NCI-H2196 (cell line): ENCODE measurements around the gene HIRA.
"Not testable (repeated sequence)": the region's sequence is repeated elsewhere in the genome, so short reads cannot be mapped to it uniquely, and the experiment has no call there.

Source experiments
- DNase-seq: peaks from one replicate; lab custom pipeline; 2025; ENCODE audit not compliant: unreplicated experiment; lab: John Stamatoyannopoulos, UW

Gene HIRA

DNA sequence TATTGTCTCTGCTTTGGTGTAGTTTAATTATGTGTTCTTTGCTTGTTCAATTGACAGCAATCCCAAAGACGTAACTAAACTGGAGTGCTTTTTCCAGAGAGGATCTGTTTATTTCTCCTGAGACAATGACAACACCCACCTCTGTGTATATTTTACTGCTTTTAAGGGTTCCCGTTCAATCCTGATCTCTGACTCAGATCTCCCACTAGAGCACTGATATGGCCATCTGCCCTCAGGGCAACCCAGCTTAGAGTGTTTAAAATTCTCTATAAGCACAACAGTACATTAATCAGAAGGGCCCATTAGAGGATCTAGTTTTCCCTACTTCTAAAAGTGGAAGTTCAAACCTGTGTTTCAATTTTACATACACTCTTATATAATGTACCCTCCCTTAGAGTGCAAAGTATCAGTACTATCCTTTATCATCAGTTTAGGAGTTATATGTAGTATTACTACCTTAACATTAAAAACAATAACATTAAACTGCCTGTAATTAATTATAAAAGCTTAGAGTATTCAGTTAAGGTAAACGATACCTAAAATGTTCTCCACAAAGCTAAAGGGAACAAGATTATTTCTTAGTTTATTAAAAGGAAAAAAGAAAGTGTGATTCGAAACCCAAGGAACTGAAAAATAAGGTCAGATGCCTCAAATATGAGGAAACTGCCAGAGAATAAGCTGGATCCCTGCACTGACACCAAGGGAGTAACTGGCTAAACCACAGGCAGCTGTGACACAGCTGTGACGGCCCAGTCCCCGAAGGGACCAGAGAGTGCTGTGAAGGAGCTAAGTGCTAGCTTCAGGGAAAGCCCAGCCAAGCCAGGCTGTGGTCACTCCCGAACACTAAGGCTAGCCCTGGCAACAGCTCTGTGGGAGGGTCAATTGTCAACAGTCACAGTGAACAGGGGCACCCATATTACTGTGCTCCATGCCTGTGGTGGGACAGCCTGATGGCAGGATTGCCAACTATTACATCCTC, 32.2 kb upstream of the HIRA start:
- DNase-seq = no peak

DNA sequence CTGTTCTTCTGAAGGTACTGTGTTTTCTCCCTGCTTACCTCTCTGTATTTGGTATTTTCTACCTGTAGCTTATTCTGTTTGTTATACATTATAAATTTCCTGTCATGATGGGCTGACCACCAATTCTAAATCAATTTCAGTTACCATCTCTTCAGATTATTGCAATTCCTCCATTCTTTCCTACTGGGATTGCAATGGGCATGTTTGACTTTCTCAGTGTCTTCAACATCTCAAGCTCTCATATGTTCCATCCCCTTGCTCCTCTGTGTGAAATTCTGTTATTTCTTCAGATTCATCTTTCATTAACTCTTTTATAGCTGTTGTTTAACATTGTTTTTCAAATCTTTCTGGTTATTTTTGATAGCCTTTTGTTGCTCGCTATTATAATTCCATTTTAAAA, 31.5 kb upstream of the HIRA start:
- DNase-seq = no peak

DNA sequence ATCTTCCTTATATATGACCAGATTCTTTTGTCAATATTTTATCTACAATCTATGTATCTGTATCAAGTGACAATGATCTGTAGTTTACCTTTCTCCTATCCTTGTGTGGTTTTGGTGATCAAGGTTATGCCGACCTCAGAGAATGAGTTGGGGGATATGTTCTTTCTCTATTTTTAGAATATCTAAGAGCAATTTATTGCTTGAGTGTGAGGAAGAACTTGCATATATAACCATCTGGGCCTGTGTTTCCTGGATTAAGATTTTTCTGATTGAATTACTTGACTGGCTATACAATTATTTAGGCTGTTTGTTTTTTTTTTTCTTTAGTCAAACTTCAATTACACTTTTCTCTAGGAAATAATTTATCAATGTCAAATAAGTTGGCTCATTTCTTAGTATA, 30.0 kb upstream of the HIRA start:
- no peak for DNase-seq

DNA sequence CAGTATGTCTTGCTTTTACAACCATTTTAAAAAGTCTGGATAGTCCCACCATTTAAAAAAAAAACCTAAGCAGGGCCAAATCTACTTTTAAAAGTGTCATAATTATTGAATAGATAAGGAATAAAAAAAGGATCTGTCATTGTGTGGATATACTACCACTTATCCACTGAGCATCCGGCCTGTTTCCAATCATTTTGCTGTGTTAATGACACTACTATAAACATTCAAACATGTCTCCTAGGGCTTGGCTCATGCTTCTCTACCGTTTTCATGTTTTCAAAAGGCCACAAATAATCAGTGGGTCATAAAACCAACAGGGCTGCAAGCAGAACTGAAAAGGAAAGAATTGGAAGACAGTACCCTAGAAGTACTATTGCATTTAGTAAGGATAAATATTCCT, 28.5 kb upstream of the HIRA start:
- DNase-seq = no peak

DNA sequence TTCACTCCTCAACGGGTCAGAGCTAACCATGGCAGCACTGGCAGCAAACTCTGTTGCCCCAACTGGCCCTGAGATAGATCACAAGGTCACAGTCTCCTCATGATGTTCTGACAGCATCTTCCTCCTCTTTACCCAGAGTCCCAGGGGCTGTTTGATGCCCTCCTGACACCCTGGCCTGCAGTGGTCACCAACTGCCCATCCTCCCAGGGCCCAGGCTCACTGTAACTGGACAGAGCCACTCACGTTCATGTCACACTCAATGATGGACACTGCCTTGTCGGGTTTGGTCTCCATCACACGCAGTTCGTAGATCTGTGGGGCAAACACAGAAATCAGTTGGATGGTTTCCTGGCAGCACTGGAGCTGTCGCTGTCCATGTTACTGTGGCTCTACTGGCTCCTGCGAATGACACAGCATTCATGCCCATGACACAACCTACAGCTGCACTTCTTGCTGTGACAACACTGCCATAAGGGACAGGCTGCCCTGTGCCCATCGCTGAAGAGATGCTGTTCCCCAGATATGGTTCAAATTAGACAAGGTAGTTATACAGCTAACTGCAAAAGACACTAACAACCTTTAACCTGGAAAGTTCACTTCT, 26.4 kb upstream of the HIRA start:
- no peak for DNase-seq

DNA sequence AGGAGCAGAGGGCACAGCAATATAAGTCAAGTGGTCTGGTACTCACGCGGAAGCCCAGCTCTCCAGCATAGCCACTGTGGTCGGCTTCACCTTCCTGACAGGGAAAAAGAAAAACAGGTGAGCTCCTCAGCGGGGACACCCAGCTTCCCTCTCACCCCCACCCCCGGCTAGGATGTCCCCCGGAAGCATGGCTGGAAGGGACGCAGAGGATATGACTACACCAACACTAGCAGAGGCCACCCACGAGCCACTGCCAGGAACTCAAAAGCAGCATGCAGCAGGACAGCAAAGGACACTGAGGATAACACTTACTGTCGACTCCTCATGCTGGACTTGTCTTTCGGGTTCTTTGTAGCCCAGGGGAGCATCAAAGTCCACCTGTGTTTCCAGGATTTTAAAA, 25.0 kb upstream of the HIRA start:
- no peak for DNase-seq

DNA sequence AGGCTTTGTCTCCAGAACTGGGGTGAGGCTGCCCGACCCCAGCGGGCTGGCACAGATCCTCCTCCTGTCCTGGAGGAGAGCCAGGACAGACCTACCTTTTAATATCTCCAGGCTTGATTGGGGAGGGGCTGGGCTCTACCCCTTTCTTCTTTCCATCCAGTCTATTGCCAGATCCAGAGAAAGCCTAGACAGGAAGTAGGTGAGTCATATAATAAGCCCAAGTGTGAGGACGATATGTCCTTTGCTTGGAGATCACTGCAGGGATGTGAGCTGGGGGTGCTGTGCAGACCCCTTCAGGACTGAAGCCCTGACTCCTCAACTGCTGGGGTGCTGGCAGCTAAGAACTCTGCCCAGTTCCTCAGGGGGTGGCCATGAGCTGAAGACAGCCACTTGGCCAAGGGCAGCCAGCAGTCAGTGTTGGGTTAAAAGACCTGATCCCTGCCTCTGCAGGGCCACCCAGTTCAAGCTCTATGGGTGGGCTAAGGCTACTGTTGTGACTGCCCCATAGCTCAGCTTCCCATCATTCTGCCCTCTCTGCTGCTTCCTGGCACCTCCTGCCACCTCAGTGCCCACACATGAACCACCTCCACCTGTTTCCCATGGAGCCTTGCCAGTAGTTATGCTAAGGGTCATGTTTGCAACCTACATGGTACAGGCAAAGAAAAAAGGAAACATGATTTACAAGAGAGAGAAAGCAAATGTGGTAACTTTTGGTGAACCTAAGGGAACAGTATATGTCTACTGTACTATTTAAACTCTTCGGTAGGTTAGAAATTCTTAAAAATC, 24.2 kb upstream of the HIRA start:
- no peak for DNase-seq

DNA sequence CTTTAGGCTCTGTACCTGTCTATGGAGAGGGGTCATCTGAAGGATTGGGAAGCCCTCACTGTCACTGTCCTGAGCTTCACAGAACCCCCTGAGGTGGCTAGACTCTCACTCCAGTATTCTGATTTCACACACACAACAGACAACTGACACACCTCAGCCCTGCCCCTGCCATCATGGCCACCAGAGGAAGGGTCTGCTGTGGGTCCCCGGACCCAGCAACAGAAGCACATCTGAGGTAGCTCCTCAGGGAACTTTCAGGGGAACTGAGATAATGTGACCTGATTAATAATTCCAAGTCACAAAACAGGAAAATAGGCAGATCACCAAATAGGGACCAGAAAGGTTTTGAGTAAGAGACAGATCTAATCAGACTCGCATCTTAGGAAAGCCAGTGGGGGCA, 23.5 kb upstream of the HIRA start:
- DNase-seq = no peak

DNA sequence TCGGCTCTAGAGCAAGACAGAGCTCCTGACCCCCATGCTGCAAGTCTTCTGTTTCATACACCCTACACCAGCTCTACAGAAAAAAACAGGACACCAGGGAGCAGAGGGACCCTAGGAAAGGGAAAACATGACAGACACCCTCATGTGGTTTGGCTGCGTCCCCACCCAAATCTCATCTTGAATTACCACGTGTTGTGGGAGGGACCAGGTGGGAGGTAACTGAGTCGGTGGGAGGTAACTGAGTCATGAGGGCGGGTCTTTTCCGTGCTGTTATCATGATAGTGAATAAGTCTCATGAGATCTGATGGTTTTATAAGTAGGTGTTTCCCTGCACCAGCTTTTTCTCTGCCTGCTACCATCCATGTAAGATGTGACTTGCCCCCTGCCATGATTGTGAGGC, 22.6 kb upstream of the HIRA start:
- DNase-seq = no peak

DNA sequence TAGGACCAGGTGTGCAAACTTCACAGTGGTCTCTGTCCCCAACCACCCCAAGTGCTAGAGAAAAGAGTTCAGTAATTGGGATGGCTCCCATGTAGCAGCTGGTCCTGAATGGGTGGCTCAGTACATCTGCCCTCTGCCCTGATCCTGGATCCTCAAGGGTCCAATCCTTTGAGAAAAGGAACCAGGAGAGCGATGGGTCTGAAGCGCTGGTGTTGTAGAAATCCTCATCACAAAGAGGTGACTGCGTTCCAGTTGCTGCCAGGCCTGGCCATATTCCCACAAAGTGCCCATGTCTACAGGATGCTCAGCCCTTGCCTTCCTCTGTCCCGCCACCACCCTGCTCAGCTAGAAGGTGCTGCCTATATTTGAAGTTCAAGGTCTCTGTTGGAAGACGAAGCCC, 22.2 kb upstream of the HIRA start:
- DNase-seq = no peak

DNA sequence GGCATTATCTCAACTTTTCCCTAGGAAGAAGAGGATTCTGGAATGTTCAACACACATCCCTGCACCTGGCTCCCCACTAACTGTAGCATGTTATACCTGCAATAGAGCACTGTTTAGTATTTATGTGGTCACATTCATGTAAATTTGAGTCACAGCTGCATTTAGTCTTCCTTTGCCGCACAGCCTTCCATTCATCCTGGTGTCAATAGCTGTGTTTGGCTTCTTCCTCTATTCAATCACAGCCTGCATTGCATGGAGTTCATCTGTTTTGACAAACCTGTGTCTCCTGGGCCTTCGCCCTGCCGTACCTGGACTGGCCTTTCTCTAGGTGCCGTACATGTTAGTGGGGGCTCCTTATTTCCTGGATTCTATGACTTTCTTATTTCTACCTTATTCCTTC, 20.0 kb upstream of the HIRA start:
- no peak for DNase-seq

DNA sequence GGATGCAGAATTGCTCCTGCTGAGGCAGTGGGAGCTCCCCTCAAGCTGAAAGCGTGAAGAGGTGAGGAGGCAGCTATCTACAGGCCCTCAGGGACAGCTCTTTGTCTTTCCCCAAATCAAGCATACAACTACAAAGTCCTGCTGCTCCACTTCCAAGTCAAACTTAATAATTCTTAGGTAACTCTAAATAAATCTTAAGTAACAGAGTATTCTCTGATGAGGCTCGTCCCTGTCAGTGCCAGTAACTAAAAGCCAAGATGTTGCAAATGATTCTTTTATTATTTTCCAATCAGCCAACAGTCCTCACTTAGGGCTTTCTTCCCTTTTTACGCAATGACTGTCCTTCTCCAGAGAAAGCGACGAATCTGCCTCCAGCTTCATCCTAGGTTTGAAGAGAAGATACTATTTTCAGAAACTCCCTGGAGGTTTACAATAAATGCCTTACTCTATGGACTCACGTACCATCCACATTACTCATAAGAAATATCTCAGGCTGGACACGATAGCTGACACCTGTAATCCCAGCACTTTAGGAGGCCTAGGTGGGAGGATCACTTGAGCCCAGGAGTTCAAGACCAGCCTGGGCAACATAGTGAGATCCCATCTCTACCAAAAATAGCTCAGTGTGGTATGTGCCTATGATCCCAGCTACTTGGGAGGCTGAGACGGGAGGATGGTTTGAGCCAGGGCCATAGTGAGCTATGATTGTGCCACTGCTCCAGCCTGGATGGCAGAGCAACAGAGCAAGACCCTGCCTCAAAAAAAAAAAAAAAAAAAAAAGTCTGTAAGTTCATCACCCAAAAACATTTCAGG, 19.0 kb upstream of the HIRA start:
- no peak for DNase-seq

DNA sequence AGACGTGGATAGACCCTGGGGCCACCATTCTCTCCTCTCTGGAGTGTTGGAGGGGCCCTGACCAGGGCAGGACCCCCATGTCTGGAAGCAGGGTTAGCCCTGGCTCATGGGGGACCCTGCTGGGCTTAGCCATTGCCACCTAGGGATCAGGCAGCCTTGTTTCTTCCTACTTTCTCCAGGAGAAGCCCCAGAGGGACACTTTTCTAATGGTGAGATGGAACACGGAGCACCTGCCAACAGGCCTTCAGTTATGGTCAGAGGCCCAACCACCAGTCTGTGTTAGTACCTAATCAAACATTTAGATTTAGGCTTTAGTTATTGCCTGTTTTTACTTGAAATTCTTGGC, 17.9 kb upstream of the HIRA start:
- DNase-seq = no peak

DNA sequence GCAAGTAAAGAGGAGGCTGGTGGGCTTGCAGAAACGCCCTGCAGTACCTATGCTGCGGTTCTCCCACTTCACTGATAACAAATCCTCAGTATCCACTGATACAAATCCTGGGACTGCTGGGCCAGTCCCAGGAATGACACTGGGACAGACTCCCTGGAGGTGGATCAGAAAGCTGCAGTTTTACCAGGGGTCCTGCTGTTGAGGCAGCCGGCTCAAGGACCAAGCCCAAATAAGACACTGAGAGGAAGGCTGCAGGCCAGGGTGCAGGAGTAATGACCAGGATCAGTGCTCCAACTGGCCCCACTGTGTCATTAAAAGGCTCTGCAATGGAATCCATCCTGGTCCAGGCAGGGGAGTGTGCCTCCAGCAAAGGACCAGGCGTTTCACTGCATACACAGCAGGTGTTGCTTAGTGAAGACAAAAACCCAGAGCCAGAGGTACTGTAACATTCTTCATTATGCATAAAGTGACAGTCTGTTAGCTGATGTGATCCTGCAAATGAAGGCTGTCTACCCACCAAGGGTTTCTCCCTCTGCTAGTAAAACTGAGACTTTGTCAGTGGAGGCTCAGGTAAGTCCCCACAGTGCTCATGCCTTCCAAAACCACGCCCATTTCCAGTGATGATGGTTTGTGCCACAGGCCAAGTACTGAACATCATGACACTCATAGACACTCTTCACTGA, 17.3 kb upstream of the HIRA start:
- DNase-seq = no peak

DNA sequence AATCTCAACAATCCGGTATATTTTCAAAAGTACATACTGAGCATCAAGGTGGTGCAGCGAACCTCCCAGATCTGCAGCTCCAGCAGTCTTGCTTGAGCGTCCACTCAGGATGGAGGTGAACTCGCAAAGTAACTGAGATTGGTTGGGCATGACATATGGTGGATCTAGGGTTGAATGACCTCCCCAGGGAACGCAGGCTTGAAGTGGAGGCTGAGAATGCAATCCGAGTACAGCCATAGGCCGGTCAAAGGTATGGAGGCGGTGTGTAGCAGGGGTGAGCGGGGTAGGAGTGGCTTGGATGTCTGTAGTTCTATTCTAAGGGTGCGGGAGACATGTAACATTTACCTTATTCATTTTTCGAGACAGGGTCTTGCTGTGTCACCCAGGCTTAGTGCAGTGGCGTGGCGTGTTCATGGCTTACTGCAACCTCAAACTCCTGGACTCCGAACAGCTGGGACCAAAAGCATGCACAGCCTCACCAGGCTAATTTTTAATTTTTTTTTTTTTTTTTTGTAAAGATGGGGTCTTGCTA, 16.6 kb upstream of the HIRA start:
- peak; percentile 59 for DNase-seq

DNA sequence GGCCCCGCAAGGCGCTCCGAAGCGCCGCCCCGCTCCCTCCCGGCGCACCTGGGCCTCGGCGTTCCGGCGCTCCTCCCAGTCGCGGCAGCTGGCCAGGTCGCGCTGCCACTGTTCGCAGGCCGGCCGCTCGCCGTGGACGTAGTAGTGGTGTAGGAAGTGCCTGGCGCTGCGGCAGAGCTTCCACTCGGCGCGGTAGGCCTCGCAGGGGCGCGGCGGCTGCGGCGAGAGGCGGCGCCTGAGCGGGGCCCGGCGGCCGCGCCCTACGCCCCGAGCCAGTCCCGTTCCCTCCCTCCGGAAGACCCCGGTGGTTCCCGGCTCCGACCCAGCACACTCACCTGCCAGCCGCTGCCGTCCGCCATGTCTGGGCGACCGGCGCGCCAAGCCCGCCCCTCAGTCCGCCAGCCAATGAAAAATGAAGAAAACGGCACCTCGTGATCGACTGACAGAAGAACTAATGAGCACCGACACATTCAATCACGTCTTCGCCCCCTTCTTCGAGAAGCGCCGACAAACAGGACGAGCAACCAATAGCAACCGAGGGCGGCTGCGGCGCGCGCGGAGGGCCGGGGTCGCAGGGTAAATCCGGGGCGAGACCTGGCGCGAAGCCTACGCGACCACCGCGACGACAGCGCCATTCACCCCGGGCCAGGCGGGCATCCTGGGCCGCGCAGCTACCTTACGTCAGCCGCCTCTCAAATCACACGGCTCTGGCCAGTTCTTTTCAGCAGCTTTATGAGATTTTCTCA, 16.0 kb upstream of the HIRA start, which contains the start of gene C22orf39:
Gene C22orf39 (minus strand): TSS at position 382 of the 746 bp plus-strand sequence. CDS start 23 bp downstream, at position 359.
- DNase-seq = peak; percentile 67

DNA sequence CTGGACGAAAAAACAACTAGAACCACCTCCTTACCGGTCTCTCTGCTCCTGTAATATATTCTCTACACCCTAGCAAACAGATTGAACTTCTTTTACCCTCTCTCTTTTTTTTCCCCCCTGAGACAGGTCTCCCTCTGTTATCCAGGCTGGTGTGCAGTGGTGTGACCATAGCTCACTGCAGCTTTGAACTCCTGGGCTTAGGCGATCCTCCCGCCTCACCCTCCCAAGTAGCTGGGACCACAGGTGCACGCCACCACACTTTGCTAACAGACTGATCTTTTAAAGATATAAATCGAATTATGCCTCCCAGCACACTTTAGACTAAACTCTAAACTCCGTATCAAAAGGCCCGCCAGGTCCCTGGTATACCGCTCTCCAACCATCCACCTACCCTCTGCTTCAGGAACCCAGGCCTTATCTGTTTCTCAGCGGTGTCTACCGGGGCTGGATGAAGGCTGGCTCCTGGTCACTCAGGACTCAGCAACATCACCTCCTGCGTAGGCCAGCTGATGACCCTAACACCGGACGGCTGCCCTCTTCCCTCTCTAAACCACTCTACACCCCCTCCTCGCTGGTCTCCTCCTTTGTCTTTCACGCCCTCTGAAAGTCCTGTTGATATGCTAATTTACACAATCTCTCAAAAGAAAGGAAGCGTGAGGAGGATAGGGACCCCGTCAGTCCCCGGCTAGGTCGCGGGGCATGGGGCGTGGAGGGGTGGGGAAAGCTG, 15.2 kb upstream of the HIRA start:
- no peak for DNase-seq

DNA sequence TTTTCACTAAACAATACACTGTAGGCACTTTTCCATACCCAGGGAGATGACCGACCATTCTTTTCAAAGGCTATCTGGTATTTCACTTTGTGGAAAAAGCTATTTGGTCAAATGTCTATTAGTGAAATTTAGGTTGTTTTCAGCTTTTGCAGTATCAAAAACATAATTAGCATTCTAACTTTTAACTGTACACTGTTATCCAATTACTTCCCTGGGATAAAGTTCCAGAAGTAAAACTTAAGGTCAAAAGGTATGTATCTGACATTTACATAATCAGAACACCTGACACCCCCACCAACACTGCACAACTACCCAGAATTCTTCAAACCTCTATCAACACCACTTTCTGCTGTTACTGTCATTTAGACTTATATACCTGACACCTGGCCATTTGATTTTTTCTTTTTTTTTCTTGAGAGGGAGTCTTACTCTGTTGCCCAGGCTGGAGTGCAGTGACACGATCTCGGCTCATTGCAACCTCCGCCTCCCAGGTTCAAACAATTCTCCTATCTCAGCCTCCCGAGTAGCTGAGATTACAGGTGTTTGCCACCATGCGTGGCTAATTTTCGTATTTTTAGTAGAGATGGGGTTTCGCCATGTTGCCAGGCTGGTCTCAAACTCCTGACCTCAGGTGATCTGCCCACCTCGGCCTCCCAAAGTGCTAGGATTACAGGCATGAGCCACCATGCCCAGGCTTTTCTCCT, 13.9 kb upstream of the HIRA start:
- DNase-seq = not testable (repeated sequence)
